Lower lobe of right lung (tissue), 2 donors: ENCODE measurements around the gene KLHDC8A. TPM values are rescaled to one million over a fixed set of nuclear protein-coding genes. Genes with fewer than 3 reads are reported as not detected.
A peak's percentile ranks its signal among the peaks of the same experiment; 100 is the strongest.

ENCODE experiments used
- ATAC-seq, 2 donors: fragments of 200-7000 bp; cut with Tn5 transposase; one replicate each; pipeline ENCODE4 v1.9.1; 2020 to 2022; ENCODE audit warnings: mild to moderate bottlenecking in 2 of 2, moderate library complexity in 2 of 2
- DNase-seq: peaks from one replicate; pipeline ENCODE4 v3.0.0-alpha.2; 2020
- H3K27ac ChIP-seq: fragments of 200-600 bp; one replicate; pipeline ENCODE4 v1.8.0; 2022
- H3K27me3 ChIP-seq: fragments of 200-600 bp; one replicate; pipeline ENCODE4 v1.8.0; 2022; ENCODE audit warnings: low read depth
- H3K36me3 ChIP-seq: fragments of 200-600 bp; one replicate; pipeline ENCODE4 v1.8.0; 2022; ENCODE audit warnings: mild to moderate bottlenecking
- H3K4me1 ChIP-seq: fragments of 200-600 bp; one replicate; pipeline ENCODE4 v1.8.0; 2022
- H3K4me3 ChIP-seq: fragments of 200-600 bp; one replicate; pipeline ENCODE4 v1.8.0; 2022; ENCODE audit warnings: mild to moderate bottlenecking
- H3K9me3 ChIP-seq: fragments of 200-600 bp; one replicate; pipeline ENCODE4 v1.8.0; 2022
- intact Hi-C: fragments of 100-400 bp; cut with DNase I; formaldehyde crosslinking; loops from one replicate; pipeline ENCODE4 v1.11.0; 2022
- total RNA-seq: library from RNA; stranded (reverse); fragmentation: NEBNext Ultra II Directional; extraction: Animal tissue kit (Norgen Biotek cat#: 25700); gene quantifications from one replicate; pipeline ENCODE4 v1.2.1, GENCODE V29; 2021
- TF ChIP-seq, protein P1 (sequence below): fragments of 200-600 bp; IDR thresholded peaks from one replicate; pipeline ENCODE4 v1.8.0; 2022; ENCODE audit warnings: antibody characterized with exemption, mild to moderate bottlenecking
- donor health status: DM: no; HTN: yes; CAD: no; lungs with severe emphysema.

Gene KLHDC8A
- total RNA-seq, 1 donor from 2014 or later = 0.97 TPM

GRCh38 chr1:205348554-205349487 lies 7.9 kb downstream of the KLHDC8A start:
- H3K9me3 ChIP-seq = no peaks in the 10 kb centered on the region
- ATAC-seq = no peak
- H3K4me1 ChIP-seq = peaks cover 13% of the 10 kb centered on the region
- DNase-seq = no peak
- no peak overlapping the region for H3K4me3 ChIP-seq
- H3K27ac ChIP-seq = no peak overlapping the region
- intact Hi-C loops = no loop called here
- no peaks in the 10 kb centered on the region for H3K36me3 ChIP-seq
- H3K27me3 ChIP-seq = peaks cover 34% of the 10 kb centered on the region
- TF ChIP-seq, protein P1, sequence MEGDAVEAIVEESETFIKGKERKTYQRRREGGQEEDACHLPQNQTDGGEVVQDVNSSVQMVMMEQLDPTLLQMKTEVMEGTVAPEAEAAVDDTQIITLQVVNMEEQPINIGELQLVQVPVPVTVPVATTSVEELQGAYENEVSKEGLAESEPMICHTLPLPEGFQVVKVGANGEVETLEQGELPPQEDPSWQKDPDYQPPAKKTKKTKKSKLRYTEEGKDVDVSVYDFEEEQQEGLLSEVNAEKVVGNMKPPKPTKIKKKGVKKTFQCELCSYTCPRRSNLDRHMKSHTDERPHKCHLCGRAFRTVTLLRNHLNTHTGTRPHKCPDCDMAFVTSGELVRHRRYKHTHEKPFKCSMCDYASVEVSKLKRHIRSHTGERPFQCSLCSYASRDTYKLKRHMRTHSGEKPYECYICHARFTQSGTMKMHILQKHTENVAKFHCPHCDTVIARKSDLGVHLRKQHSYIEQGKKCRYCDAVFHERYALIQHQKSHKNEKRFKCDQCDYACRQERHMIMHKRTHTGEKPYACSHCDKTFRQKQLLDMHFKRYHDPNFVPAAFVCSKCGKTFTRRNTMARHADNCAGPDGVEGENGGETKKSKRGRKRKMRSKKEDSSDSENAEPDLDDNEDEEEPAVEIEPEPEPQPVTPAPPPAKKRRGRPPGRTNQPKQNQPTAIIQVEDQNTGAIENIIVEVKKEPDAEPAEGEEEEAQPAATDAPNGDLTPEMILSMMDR = no peak

DNA sequence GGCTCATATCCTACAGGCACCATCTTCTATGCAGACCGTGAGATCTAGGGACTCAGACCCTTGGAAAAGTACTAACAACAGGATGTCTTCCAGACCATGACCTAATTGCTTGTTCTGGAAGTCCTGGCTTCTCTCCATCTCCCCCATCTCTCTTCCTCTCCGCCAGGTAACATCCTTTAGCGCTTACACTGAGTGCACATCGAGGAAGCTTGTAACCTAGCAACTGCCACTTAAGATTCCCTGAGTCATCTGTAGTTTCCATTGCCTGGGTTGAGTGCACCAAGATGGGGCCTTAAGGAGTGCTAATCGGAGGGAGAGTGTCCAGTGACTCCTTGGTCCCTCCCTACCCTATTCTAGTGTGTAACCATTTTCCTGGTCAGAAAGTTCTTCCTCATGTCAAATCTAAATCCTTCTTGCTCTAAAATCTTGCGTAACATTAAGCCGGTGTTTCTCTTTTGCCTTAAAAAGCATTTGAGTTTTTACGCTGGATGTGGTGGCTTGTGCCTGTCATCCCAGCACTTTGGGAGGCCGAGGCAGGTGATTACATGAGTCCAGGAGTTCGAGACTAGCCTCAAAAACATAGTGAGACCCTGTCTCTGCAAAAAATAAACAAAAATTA lies 9.7 kb downstream of the KLHDC8A start:
- no peak for DNase-seq
- H3K36me3 ChIP-seq = no peaks in the 10 kb centered on the region
- peak; percentile 53 to 58 for ATAC-seq
- TF ChIP-seq, protein P1 = no peak
- intact Hi-C loops = no loop called here
- peaks cover 19% of the 10 kb centered on the region for H3K4me1 ChIP-seq
- H3K4me3 ChIP-seq = no peak overlapping the region
- H3K27ac ChIP-seq = no peak overlapping the region
- no peaks in the 10 kb centered on the region for H3K9me3 ChIP-seq
- peaks cover 45% of the 10 kb centered on the region for H3K27me3 ChIP-seq

GRCh38 chr1:205345761-205346160 lies 11.0 kb downstream of the KLHDC8A start:
- H3K4me1 ChIP-seq = peaks cover 19% of the 10 kb centered on the region
- no peaks in the 10 kb centered on the region for H3K9me3 ChIP-seq
- no peak for ATAC-seq
- intact Hi-C loops = no loop called here
- H3K27me3 ChIP-seq = peaks cover 45% of the 10 kb centered on the region
- no peak overlapping the region for H3K27ac ChIP-seq
- no peak for DNase-seq
- H3K4me3 ChIP-seq = no peak overlapping the region
- no peaks in the 10 kb centered on the region for H3K36me3 ChIP-seq
- TF ChIP-seq, protein P1 = no peak

DNA sequence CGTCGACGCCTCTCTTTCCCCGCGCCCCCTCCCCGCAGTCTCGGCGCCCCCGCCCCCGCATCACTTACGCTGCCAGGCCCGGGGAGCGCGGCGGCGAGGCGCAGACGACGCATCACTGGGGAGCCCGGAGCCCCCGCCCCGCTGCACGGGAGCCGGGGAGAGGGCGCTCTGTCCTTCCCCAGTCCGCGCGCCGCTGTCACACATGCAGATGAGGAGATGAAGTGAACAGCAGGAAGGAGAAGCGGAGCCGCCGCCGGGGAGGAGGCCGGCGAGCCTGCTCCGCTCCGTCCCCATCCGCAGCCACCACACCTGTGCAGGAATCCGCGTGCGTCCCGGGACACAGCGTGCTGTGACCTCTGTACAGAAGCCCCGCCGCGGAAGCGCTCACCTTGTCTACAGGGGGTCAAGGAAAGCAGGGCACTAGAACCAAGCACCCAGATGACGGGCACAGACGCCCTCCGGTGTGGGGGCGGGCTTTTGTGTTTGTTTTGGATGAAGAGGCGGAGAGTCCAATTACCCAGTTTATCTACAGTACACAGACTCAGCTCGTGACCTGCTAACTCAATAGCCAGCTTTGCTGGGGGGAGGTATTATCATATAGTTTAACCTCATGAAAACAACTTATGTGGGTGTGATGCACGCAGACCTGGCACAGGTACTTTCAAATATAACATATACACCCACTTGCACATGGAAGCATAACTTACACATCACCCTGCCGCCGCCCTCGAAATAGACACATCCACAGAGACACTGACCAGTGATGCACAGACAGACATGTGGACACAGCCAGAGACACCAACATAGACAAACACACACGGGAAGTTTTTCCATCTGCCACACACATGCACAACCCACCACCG lies 12.4 kb downstream of the KLHDC8A start:
- TF ChIP-seq, protein P1 = no peak
- Histone ChIP-seq H3K27me3 (peaks cover 45% of the 10 kb centered on the region), H3K9me3 (no peaks in the 10 kb centered on the region), H3K27ac (no peak overlapping the region), H3K4me1 (peaks cover 15% of the 10 kb centered on the region), H3K4me3 (peak overlapping the region; percentile 42), H3K36me3 (no peaks in the 10 kb centered on the region)
- ATAC-seq = peak; percentile 60 to 74
- DNase-seq = peak; percentile 62
- intact Hi-C loops = no loop called here

GRCh38 chr1:205343431-205344065 lies 13.2 kb downstream of the KLHDC8A start:
- Histone ChIP-seq H3K9me3 (no peaks in the 10 kb centered on the region), H3K27ac (no peak overlapping the region), H3K4me3 (peak overlapping the region; percentile 42), H3K36me3 (no peaks in the 10 kb centered on the region), H3K27me3 (peaks cover 45% of the 10 kb centered on the region), H3K4me1 (peaks cover 15% of the 10 kb centered on the region)
- DNase-seq (no peak), ATAC-seq (peak; percentile 41 to 60)
- intact Hi-C loops = no loop called here
- TF ChIP-seq, protein P1 = peak; percentile 9
